ENCODE results near the gene CPZ. TPM values are rescaled to one million over a fixed set of nuclear protein-coding genes. Genes with fewer than 3 reads are reported as not detected.
A peak's percentile ranks its signal among the peaks of the same experiment; 100 is the strongest.

The CPZ gene
- total RNA-seq, 4 donors from 2014 or later, result 0.76 to 12.2 (median 1.9) TPM

- peaks cover 0 to 4% (median 0%) of the 10 kb centered on the region in 3 donors for H3K4me1 ChIP-seq
- DNase-seq, result no peak
- no peaks in the 10 kb centered on the region for H3K9me3 ChIP-seq
- H3K4me3 ChIP-seq, result no peak overlapping the region
- TF ChIP-seq CTCF (IDR thresholded peaks at IDR 0.05) (no peak), POLR2A (IDR thresholded peaks at IDR 0.05) (no peak)
- H3K27me3 ChIP-seq, result no peaks in the 10 kb centered on the region
- 42 to 55% methylated on average over 14 to 17 of the region's 17 CpGs for WGBS, 2 donors
- H3K36me3 ChIP-seq, result no peaks in the 10 kb centered on the region
- intact Hi-C loops (cut with DNase I), result no loop called here
- H3K27ac ChIP-seq, result no peak overlapping the region
These were observed 36.0 kb upstream of the CPZ start for GRCh38 chr4:8556341-8557150.

GRCh38 chr4:8557151-8558076 lies 35.2 kb upstream of the CPZ start:
- TF ChIP-seq POLR2A (IDR thresholded peaks at IDR 0.05) (no peak), CTCF (IDR thresholded peaks at IDR 0.05) (no peak)

GRCh38 chr4:8558080-8558960 lies 34.2 kb upstream of the CPZ start:
- peak overlapping the region; percentile 30 to 72 (median 40) for H3K27ac ChIP-seq
- H3K27me3 ChIP-seq, result no peaks in the 10 kb centered on the region
- H3K4me3 ChIP-seq, result peak overlapping the region; percentile 0 to 24 (median 10)
- peaks cover 0 to 4% (median 0%) of the 10 kb centered on the region in 3 donors for H3K4me1 ChIP-seq
- no peaks in the 10 kb centered on the region for H3K9me3 ChIP-seq
- DNase-seq, result no peak
- no peaks in the 10 kb centered on the region for H3K36me3 ChIP-seq
- TF ChIP-seq CTCF (IDR thresholded peaks at IDR 0.05) (no peak), POLR2A (IDR thresholded peaks at IDR 0.05) (no peak)
- WGBS, 2 donors, result 100% methylated on average over 2 of the region's 21 CpGs; no CpG with 5 or more reads in 1 of the 2 donors
- intact Hi-C loops (cut with DNase I), result no loop called here

More at GRCh38 chr4:8557151-8558076, 35.2 kb upstream of the CPZ start:
- Histone ChIP-seq H3K27me3 (no peaks in the 10 kb centered on the region), H3K4me1 (peaks cover 0 to 4% (median 0%) of the 10 kb centered on the region in 3 donors), H3K36me3 (no peaks in the 10 kb centered on the region), H3K4me3 (no peak overlapping the region), H3K27ac (no peak overlapping the region), H3K9me3 (no peaks in the 10 kb centered on the region)
- WGBS, 2 donors, result 68 to 85% methylated on average over 9 to 12 of the region's 21 CpGs
- intact Hi-C loops (cut with DNase I), result no loop called here
- DNase-seq, result no peak

- H3K36me3 ChIP-seq, result no peaks in the 10 kb centered on the region
- 79 to 81% methylated on average over 7 to 8 of the region's 11 CpGs for WGBS, 2 donors
These were observed 33.6 kb upstream of the CPZ start for GRCh38 chr4:8559011-8559410.

More at GRCh38 chr4:8559011-8559410, 33.6 kb upstream of the CPZ start:
- no peak for DNase-seq
- Histone ChIP-seq H3K27me3 (no peaks in the 10 kb centered on the region), H3K9me3 (no peaks in the 10 kb centered on the region), H3K4me3 (peak overlapping the region; percentile 0 to 28 (median 16)), H3K4me1 (peaks cover 0 to 4% (median 0%) of the 10 kb centered on the region in 3 donors), H3K27ac (peak overlapping the region; percentile 30 to 72 (median 40))
- TF ChIP-seq CTCF (IDR thresholded peaks at IDR 0.05), result no peak
- TF ChIP-seq POLR2A (IDR thresholded peaks at IDR 0.05), result no peak
- intact Hi-C loops (cut with DNase I), result no loop called here
